Panc1 (cell line): ENCODE measurements around the gene KRT7. TPM values are rescaled to one million over a fixed set of nuclear protein-coding genes. Genes with fewer than 3 reads are reported as not detected.

Experiments
- ATAC-seq: fragments of 200-7000 bp; cut with Tn5 transposase; 2 replicates; pipeline ENCODE4 v1.9.1; 2020; ENCODE audit warnings: mild to moderate bottlenecking, moderate library complexity
- BruUV-seq: library from RNA; stranded (reverse); fragments of 400-500 nt; replicated peaks from 2 replicates; lab custom pipeline; 2021; lab: Mats Ljungman, UMichigan
- CTCF ChIA-PET: fragments of 300-600 bp; sonication (Branson Sonifier 250); formaldehyde crosslinking; loops from one replicate; lab custom pipeline; 2022; ENCODE audit warnings: antibody characterized with exemption; lab: Charles Lee
- POLR2A ChIA-PET: fragments of 300-600 bp; sonication (Branson Sonifier 250); formaldehyde crosslinking; loops from one replicate; lab custom pipeline; 2022; ENCODE audit warnings: antibody characterized with exemption; lab: Charles Lee
- DNase-seq: peaks from one replicate; pipeline ENCODE4 v3.0.0-alpha.2; 2010; ENCODE audit warnings: low read depth, low spot score
- H3K27ac ChIP-seq: 2 replicates; pipeline ENCODE4 v1.5.1; 2011; ENCODE audit warnings: mild to moderate bottlenecking, low read length, inconsistent platforms
- H3K27me3 ChIP-seq: fragments of 200-500 bp; sonication (Bioruptor generic); 2 replicates; pipeline ENCODE4 v1.6.0; 2014; ENCODE audit warnings: low read length, inconsistent platforms; ENCODE audit not compliant: control insufficient read depth, insufficient read depth
- H3K36me3 ChIP-seq: fragments of 200-500 bp; sonication (Bioruptor generic); 2 replicates; pipeline ENCODE4 v1.5.1; 2014; ENCODE audit warnings: inconsistent platforms, mild to moderate bottlenecking, low read length, moderate library complexity; ENCODE audit not compliant: control insufficient read depth, insufficient read depth
- H3K4me1 ChIP-seq: 2 replicates; pipeline ENCODE4 v1.5.1; 2011; ENCODE audit warnings: inconsistent platforms, mild to moderate bottlenecking, low read length, moderate library complexity; ENCODE audit not compliant: control insufficient read depth, insufficient read depth
- H3K4me3 ChIP-seq, 2 experiments: 2 replicates each; pipeline ENCODE4 v1.5.1; 2011 to 2012; ENCODE audit warnings: low read depth in 2 of 2, low read length in 2 of 2, mild to moderate bottlenecking in 2 of 2, inconsistent platforms in 1 of 2, moderate library complexity in 1 of 2
- H3K9me3 ChIP-seq: fragments of 200-500 bp; sonication (Bioruptor generic); 2 replicates; pipeline ENCODE4 v1.5.1; 2014; ENCODE audit warnings: low read depth, mild to moderate bottlenecking, inconsistent platforms, low read length, moderate library complexity; ENCODE audit not compliant: control insufficient read depth, insufficient read depth
- POLR2AphosphoS5 ChIP-seq: IDR thresholded peaks from 2 replicates; pipeline ENCODE4 v1.6.1; 2012; ENCODE audit warnings: mild to moderate bottlenecking, low read depth, low read length, moderate library complexity
- SIN3A ChIP-seq: IDR thresholded peaks from 2 replicates; pipeline ENCODE4 v1.6.1; 2012; ENCODE audit warnings: low read depth, mild to moderate bottlenecking, low read length, moderate library complexity, borderline replicate concordance; ENCODE audit not compliant: insufficient read depth
- TCF7L2 ChIP-seq: IDR thresholded peaks from 2 replicates; pipeline ENCODE4 v1.6.1; 2011; ENCODE audit warnings: mild to moderate bottlenecking, low read depth, low read length, inconsistent platforms
- in situ Hi-C: cut with HindIII; loops from 2 replicates; pipeline ENCODE4 v1.10.0; 2016; ENCODE audit warnings: low sequenced_read_pairs, low pct_unique_long_range_greater_than_20kb
- intact Hi-C: fragments of 100-400 bp; cut with micrococcal nuclease; formaldehyde crosslinking; loops from one replicate; pipeline ENCODE4 v1.10.0; 2022; ENCODE audit not compliant: unreplicated experiment
- total RNA-seq: library from RNA; stranded (reverse); gene quantifications from one replicate; pipeline ENCODE4 v1.2.1, GENCODE V29; 2021; ENCODE audit not compliant: unreplicated experiment
- TF ChIP-seq, protein P1 (sequence below), 2 experiments: IDR thresholded peaks; 2 replicates each; pipeline ENCODE4 v1.6.1; 2011 to 2012; ENCODE audit warnings: low read depth in 2 of 2, control low read depth in 1 of 2, low read length in 1 of 2, mild to moderate bottlenecking in 1 of 2, moderate library complexity in 1 of 2; ENCODE audit not compliant: insufficient read depth in 1 of 2
- TF ChIP-seq, protein P2 (sequence below): fragments of 450-650 bp; IDR thresholded peaks from 2 replicates; pipeline ENCODE4 v1.5.1; 2017; ENCODE audit warnings: mild to moderate bottlenecking

KRT7 gene
- total RNA-seq, 1 experiment from 2014 or later = 16.8 TPM

DNA sequence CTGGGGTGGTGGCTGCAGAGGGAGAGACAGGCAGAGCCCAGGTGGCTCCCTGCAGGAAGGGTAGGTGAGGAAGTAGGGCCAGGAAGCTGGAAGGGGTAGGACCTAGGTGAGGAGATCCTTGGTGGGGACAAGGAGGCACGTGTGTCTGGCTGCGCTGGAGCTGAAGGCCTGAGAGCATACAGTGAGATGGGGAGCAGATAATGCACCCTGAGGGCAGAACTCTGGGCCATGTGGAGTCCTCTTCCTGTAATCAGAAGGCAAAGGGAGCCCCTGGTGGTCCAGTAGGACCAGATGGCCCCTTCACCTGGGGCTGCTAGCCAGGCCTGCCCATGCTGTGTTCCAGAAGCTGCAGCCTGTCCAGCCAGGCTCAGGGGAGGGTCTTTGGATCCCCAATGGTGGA, 25.9 kb upstream of the KRT7 start:
- Histone ChIP-seq H3K4me1 (peaks cover 60% of the 10 kb centered on the region), H3K4me3 (no peak overlapping the region), H3K9me3 (no peaks in the 10 kb centered on the region), H3K27me3 (no peaks in the 10 kb centered on the region), H3K27ac (peak overlapping the region; percentile 48; the same call in 1 of the 2 replicates), H3K36me3 (no peaks in the 10 kb centered on the region)
- in situ Hi-C loops = no loop called here
- POLR2A ChIA-PET = no interaction called here
- no peak for TF ChIP-seq POLR2AphosphoS5
- no peak for TF ChIP-seq TCF7L2
- TF ChIP-seq, protein P1, sequence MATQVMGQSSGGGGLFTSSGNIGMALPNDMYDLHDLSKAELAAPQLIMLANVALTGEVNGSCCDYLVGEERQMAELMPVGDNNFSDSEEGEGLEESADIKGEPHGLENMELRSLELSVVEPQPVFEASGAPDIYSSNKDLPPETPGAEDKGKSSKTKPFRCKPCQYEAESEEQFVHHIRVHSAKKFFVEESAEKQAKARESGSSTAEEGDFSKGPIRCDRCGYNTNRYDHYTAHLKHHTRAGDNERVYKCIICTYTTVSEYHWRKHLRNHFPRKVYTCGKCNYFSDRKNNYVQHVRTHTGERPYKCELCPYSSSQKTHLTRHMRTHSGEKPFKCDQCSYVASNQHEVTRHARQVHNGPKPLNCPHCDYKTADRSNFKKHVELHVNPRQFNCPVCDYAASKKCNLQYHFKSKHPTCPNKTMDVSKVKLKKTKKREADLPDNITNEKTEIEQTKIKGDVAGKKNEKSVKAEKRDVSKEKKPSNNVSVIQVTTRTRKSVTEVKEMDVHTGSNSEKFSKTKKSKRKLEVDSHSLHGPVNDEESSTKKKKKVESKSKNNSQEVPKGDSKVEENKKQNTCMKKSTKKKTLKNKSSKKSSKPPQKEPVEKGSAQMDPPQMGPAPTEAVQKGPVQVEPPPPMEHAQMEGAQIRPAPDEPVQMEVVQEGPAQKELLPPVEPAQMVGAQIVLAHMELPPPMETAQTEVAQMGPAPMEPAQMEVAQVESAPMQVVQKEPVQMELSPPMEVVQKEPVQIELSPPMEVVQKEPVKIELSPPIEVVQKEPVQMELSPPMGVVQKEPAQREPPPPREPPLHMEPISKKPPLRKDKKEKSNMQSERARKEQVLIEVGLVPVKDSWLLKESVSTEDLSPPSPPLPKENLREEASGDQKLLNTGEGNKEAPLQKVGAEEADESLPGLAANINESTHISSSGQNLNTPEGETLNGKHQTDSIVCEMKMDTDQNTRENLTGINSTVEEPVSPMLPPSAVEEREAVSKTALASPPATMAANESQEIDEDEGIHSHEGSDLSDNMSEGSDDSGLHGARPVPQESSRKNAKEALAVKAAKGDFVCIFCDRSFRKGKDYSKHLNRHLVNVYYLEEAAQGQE (IDR thresholded peaks at IDR 0.05; ENCODE audit: insufficient read depth in 1 of 2, low read depth in 2 of 2, low read length in 1 of 2) = no peak
- TF ChIP-seq, protein P2, sequence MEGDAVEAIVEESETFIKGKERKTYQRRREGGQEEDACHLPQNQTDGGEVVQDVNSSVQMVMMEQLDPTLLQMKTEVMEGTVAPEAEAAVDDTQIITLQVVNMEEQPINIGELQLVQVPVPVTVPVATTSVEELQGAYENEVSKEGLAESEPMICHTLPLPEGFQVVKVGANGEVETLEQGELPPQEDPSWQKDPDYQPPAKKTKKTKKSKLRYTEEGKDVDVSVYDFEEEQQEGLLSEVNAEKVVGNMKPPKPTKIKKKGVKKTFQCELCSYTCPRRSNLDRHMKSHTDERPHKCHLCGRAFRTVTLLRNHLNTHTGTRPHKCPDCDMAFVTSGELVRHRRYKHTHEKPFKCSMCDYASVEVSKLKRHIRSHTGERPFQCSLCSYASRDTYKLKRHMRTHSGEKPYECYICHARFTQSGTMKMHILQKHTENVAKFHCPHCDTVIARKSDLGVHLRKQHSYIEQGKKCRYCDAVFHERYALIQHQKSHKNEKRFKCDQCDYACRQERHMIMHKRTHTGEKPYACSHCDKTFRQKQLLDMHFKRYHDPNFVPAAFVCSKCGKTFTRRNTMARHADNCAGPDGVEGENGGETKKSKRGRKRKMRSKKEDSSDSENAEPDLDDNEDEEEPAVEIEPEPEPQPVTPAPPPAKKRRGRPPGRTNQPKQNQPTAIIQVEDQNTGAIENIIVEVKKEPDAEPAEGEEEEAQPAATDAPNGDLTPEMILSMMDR = no peak
- no peak for TF ChIP-seq SIN3A
- intact Hi-C loops = no loop called here
- BruUV-seq = no TSS peak
- no peak for DNase-seq
- CTCF ChIA-PET = interaction anchor here (0.6 to 0.7 kb wide), 2 partner anchors 29 to 59 kb away, joined by 3 to 4 read pairs; no protein-coding TSS in a partner anchor
- no peak for ATAC-seq

DNA sequence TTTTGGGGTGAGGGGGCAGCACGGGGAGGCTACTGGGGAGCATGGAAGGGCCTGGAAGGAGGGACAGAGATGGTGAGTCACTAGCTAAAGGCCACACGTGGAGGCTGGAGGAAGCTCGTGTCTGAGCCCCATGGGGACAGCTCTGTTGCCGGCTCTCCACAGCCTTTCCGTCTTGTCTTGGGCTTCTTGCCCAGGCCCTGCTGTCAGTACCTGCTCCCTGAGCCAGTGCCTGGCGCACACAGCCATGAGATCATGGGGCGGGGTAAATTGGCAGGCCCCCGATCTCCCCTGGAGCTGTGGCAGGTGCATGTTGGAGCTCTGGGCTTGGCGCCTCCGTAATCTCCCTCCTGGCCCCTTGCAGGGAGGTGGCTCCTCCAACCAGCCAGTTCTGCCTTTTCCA, 25.1 kb upstream of the KRT7 start:
- no peak for DNase-seq
- intact Hi-C loops = no loop called here
- in situ Hi-C loops = no loop called here
- no peak for ATAC-seq
- no TSS peak for BruUV-seq
- TF ChIP-seq TCF7L2 (no peak), SIN3A (no peak), POLR2AphosphoS5 (no peak)
- TF ChIP-seq, protein P2 = no peak
- TF ChIP-seq, protein P1 (IDR thresholded peaks at IDR 0.05; ENCODE audit: insufficient read depth in 1 of 2, low read depth in 2 of 2, low read length in 1 of 2) = no peak
- H3K36me3 ChIP-seq = no peaks in the 10 kb centered on the region
- no peaks in the 10 kb centered on the region for H3K9me3 ChIP-seq
- H3K27ac ChIP-seq = peak overlapping the region; percentile 48
- no peaks in the 10 kb centered on the region for H3K27me3 ChIP-seq
- ChIA-PET CTCF (interaction anchor here (0.6 to 2.0 kb wide), 5 partner anchors 16 to 71 kb away, joined by 3 to 4 read pairs (median 4); partner anchors contain the start of gene KRT80), POLR2A (no interaction called here)
- H3K4me3 ChIP-seq = no peak overlapping the region
- peaks cover 52% of the 10 kb centered on the region for H3K4me1 ChIP-seq
